ENCODE measurements around the gene CFAP157. TPM values are rescaled to one million over a fixed set of nuclear protein-coding genes. Genes with fewer than 3 reads are reported as not detected.
A peak's percentile ranks its signal among the peaks of the same experiment; 100 is the strongest.

Gene CFAP157
- total RNA-seq, 2 donors from 2014 or later = not detected

DNA sequence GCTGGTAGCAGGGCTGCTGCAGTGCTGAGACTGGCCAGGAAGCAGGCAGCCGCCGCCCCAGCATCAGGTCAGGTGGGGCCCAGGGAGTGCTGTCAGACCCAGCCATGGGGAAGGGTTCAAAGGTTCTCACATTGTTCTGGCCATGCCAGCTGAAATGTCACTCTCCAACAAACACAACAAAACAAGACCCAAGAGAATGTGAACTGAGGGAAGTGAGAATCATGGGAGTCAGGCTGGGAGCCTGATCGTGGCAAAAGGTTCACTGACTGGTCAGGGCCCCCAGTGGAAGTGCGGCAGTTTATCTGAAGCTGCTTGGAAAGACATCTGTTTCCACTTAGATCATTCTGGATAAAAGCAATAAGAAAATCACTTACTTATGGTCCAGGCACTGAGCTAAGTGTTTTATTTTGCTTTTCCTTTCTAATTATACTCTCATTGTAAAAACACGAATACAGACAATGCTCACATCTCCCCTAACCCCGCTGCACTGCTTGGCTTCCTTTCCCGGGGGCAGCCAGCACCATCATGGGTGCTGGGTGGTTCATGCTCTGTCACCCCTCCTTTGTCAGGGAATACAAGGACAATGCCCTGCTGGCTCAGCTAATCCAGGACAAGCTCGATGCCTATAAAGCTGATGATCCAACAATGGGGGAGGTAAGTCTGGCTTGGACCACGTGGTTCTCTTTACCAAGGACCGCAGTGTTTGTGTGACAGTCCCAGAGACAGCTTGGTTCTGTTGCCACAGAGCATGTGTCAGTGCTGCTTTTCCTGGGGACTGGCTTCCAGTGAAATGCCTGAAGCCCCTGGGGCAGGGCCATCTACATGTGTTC, 41.9 kb upstream of the CFAP157 start:
- peak overlapping the region in 1 of 2 donors; percentile 0 for H3K27ac ChIP-seq
- DNase-seq (ENCODE audit: low spot score) = no peak
- no peak overlapping the region for H3K4me3 ChIP-seq
- H3K4me1 ChIP-seq = no peaks in the 10 kb centered on the region
- no peaks in the 10 kb centered on the region for H3K27me3 ChIP-seq
- no peaks in the 10 kb centered on the region for H3K9me3 ChIP-seq
- no peak for TF ChIP-seq CTCF (IDR thresholded peaks at IDR 0.05)
- H3K36me3 ChIP-seq = peaks cover 63% of the 10 kb centered on the region

DNA sequence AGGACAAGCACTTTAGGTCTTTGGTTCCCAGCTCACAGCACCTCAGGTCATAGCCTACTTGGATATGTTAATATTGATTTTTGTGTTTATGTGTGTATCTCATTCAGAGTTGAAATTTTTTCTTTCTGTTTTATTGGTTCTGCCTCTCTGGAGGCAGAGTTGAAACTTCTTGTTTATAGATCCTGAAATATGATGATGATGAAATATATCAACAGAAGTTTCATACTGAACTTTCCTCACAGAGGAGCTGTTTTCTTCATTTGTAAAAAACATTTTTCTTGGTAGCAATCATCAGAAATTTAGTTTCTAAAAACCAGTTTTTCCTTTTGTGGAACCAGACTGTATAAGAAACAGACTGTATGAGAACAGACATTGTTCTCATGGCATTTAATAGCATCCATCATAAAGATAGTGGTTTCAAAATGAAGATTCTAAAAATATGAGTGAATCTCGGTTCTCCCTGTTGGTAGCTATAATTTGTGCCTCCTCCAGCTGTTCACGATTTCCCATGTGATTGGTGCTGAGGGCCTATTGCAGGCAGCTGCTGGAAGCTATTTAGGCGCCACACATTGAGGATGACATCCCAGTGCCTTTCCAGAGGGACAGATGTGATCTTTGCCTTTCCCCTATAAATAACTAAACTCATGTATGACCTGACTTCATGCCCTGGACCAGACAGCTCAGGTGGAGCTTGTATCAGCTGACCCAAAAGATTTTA, 39.5 kb upstream of the CFAP157 start:
- Histone ChIP-seq H3K27ac (no peak overlapping the region), H3K27me3 (no peaks in the 10 kb centered on the region), H3K4me1 (no peaks in the 10 kb centered on the region), H3K4me3 (no peak overlapping the region), H3K9me3 (no peaks in the 10 kb centered on the region), H3K36me3 (peaks cover 80% of the 10 kb centered on the region)
- no peak for TF ChIP-seq CTCF (IDR thresholded peaks at IDR 0.05)
- no peak for DNase-seq (ENCODE audit: low spot score)

GRCh38 chr9:127667906-127668305, 38.9 kb upstream of the CFAP157 start:
- no peak for DNase-seq (ENCODE audit: low spot score)
- no peak for TF ChIP-seq CTCF (IDR thresholded peaks at IDR 0.05)

GRCh38 chr9:127673234-127673633, 33.6 kb upstream of the CFAP157 start:
- TF ChIP-seq CTCF (IDR thresholded peaks at IDR 0.05) = no peak
- Histone ChIP-seq H3K36me3 (peaks cover 71% of the 10 kb centered on the region), H3K27me3 (no peaks in the 10 kb centered on the region), H3K9me3 (no peaks in the 10 kb centered on the region), H3K4me3 (no peak overlapping the region), H3K27ac (no peak overlapping the region), H3K4me1 (no peaks in the 10 kb centered on the region)
- DNase-seq (ENCODE audit: low spot score) = no peak

More at GRCh38 chr9:127667906-127668305, 38.9 kb upstream of the CFAP157 start:
- H3K4me1 ChIP-seq = no peaks in the 10 kb centered on the region
- H3K4me3 ChIP-seq = no peak overlapping the region
- H3K27me3 ChIP-seq = no peaks in the 10 kb centered on the region
- H3K36me3 ChIP-seq = peaks cover 80% of the 10 kb centered on the region
- H3K27ac ChIP-seq = no peak overlapping the region
- no peaks in the 10 kb centered on the region for H3K9me3 ChIP-seq

DNA sequence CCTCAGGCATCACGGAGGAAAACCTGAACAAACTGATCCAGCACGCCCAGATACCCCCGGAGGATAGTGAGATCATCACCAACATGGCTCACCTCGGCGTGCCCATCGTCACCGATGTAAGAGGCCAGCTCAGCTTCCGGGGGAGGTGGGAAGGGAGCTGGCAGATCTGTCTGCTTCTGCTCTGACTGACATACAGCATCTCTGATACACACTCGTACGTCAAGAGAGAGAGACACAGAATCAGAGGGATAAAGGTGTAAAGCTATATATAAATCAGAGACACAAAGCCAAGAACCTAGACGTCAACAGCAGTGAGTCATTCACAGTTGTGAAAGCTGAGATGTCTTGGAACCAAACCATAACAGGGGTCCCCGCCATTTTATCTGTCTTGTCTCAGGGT, 30.1 kb upstream of the CFAP157 start:
- DNase-seq (ENCODE audit: low spot score) = no peak
- H3K36me3 ChIP-seq = peaks cover 70% of the 10 kb centered on the region
- no peak overlapping the region for H3K4me3 ChIP-seq
- no peaks in the 10 kb centered on the region for H3K4me1 ChIP-seq
- H3K27ac ChIP-seq = no peak overlapping the region
- H3K9me3 ChIP-seq = no peaks in the 10 kb centered on the region
- no peak for TF ChIP-seq CTCF (IDR thresholded peaks at IDR 0.05)
- no peaks in the 10 kb centered on the region for H3K27me3 ChIP-seq
